Fibroblast of lung (primary cell): Measurements from ENCODE around the gene CARD14. TPM values are rescaled to one million over a fixed set of nuclear protein-coding genes. Genes with fewer than 3 reads are reported as not detected.

ENCODE experiments used
- DNase-seq, 2 donors: peaks; one replicate each; pipeline versions ENCODE4 v3.0.0 to v3.0.0-alpha.2; 2010; ENCODE audit warnings: low read depth in 2 of 2
- H2AFZ ChIP-seq: 2 replicates; pipeline ENCODE4 v1.5.1; 2012; ENCODE audit warnings: low read length, control low read depth, inconsistent platforms
- H3K27ac ChIP-seq: 2 replicates; pipeline ENCODE4 v1.5.1; 2011; ENCODE audit warnings: low read length, control low read depth; ENCODE audit not compliant: insufficient read depth
- H3K27me3 ChIP-seq: 2 replicates; pipeline ENCODE4 v1.5.1; 2011; ENCODE audit warnings: mild to moderate bottlenecking, low read length; ENCODE audit not compliant: control insufficient read depth, insufficient read depth
- H3K36me3 ChIP-seq: 2 replicates; pipeline ENCODE4 v1.5.1; 2011; ENCODE audit warnings: low read length; ENCODE audit not compliant: control insufficient read depth, insufficient read depth
- H3K4me1 ChIP-seq: 2 replicates; pipeline ENCODE4 v1.5.1; 2011; ENCODE audit warnings: low read length; ENCODE audit not compliant: control insufficient read depth, insufficient read depth; ENCODE audit errors: extremely low read depth
- H3K4me2 ChIP-seq: 2 replicates; pipeline ENCODE4 v1.5.1; 2011; ENCODE audit warnings: low read length, control low read depth; ENCODE audit not compliant: insufficient read depth; ENCODE audit errors: extremely low read depth
- H3K4me3 ChIP-seq, 4 experiments: fragments of 200-600 bp in 1 of 4; sonication (generic) in 1 of 4; replicated peaks in 1 of 4; 2 replicates each; pipeline ENCODE4 v1.5.1; 2011 to 2016; ENCODE audit warnings: low read length in 4 of 4, low read depth in 3 of 4, mild to moderate bottlenecking in 3 of 4, control low read depth in 2 of 4, inconsistent platforms in 1 of 4, mixed read lengths in 1 of 4; ENCODE audit not compliant: insufficient read depth in 1 of 4; ENCODE audit errors: control extremely low read depth in 1 of 4
- H3K79me2 ChIP-seq: 2 replicates; pipeline ENCODE4 v1.5.1; 2012; ENCODE audit warnings: mild to moderate bottlenecking, low read length, inconsistent platforms; ENCODE audit not compliant: control insufficient read depth, insufficient read depth
- H3K9ac ChIP-seq: 2 replicates; pipeline ENCODE4 v1.5.1; 2011; ENCODE audit warnings: mild to moderate bottlenecking, low read length, control low read depth; ENCODE audit not compliant: insufficient read depth
- H3K9me3 ChIP-seq: 2 replicates; pipeline ENCODE4 v1.5.1; 2012; ENCODE audit warnings: low read depth, low read length; ENCODE audit not compliant: control insufficient read depth, insufficient read depth
- H4K20me1 ChIP-seq: 2 replicates; pipeline ENCODE4 v1.5.1; 2011; ENCODE audit warnings: low read length; ENCODE audit not compliant: control insufficient read depth, insufficient read depth; ENCODE audit errors: extremely low read depth
- EZH2 ChIP-seq: IDR thresholded peaks from 2 replicates; pipeline ENCODE4 v1.5.1; 2012; ENCODE audit warnings: low read length, control low read depth, mild to moderate bottlenecking; ENCODE audit errors: missing control alignments
- polyA plus RNA-seq, 2 donors: library from polyadenylated mRNA; depleted of rRNA in 1 of 2; stranded (reverse) in 1 of 2; unstranded in 1 of 2; fragments of >200 nt; gene quantifications; 2 replicates each; pipeline ENCODE4 v1.2.1, GENCODE V29; 2011 to 2012; ENCODE audit warnings: missing spikeins in 1 of 2
- total RNA-seq: library from RNA; depleted of rRNA; stranded (reverse); fragments of >200 nt; gene quantifications from 2 replicates; pipeline ENCODE4 v1.2.1, GENCODE V29; 2014
- TF ChIP-seq, protein P1 (sequence below), 2 donors: IDR thresholded peaks in 1 of 2; conservative IDR thresholded peaks in 1 of 2; 1 replicate in 1 of 2; 2 replicates in 1 of 2; pipeline ENCODE4 v1.5.1; 2011 to 2012; ENCODE audit warnings: low read length in 2 of 2, control low read depth in 1 of 2, inconsistent platforms in 1 of 2, low read depth in 1 of 2, mild to moderate bottlenecking in 1 of 2

Gene CARD14
- total and polyA plus RNA-seq, 2 donors (not counting 1 experiment from before 2014, with no cell fraction given): 0.17 TPM; not detected in 1

DNA sequence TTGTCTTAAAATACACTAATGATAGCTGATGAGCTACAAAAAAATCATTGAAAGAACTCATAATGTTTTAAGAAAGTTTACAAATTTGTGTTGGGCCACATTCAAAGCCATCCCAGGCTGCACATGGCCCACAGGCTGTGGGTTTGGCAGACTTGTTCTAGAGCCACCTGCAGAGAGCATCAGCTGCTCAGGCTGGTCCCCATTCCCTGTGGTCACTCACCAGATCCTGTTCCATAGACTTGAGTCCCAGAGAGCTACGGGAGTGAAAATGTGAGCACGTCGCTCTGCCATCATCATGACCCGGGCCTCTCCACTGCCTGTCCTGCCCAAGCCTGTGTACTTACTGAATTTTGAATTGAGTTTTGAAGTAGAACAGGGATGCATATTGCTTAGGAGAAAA, 57.3 kb downstream of the CARD14 start:
- Histone ChIP-seq H3K4me3 (no peak overlapping the region), H3K27me3 (no peaks in the 10 kb centered on the region), H3K27ac (no peak overlapping the region), H3K9ac (no peak overlapping the region), H3K36me3 (peaks cover 4% of the 10 kb centered on the region), H2AFZ (no peak overlapping the region), H3K4me1 (no peaks in the 10 kb centered on the region), H3K4me2 (no peak overlapping the region), H3K9me3 (no peaks in the 10 kb centered on the region), H3K79me2 (no peaks in the 10 kb centered on the region), H4K20me1 (no peaks in the 10 kb centered on the region)
- no peak for DNase-seq
- no peak for TF ChIP-seq EZH2
- TF ChIP-seq, protein P1, sequence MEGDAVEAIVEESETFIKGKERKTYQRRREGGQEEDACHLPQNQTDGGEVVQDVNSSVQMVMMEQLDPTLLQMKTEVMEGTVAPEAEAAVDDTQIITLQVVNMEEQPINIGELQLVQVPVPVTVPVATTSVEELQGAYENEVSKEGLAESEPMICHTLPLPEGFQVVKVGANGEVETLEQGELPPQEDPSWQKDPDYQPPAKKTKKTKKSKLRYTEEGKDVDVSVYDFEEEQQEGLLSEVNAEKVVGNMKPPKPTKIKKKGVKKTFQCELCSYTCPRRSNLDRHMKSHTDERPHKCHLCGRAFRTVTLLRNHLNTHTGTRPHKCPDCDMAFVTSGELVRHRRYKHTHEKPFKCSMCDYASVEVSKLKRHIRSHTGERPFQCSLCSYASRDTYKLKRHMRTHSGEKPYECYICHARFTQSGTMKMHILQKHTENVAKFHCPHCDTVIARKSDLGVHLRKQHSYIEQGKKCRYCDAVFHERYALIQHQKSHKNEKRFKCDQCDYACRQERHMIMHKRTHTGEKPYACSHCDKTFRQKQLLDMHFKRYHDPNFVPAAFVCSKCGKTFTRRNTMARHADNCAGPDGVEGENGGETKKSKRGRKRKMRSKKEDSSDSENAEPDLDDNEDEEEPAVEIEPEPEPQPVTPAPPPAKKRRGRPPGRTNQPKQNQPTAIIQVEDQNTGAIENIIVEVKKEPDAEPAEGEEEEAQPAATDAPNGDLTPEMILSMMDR (conservative IDR thresholded peaks at IDR 0.05 in 1 of 2, IDR thresholded peaks at IDR 0.05 in 1 of 2; ENCODE audit: low read depth in 1 of 2, low read length in 2 of 2): no peak

DNA sequence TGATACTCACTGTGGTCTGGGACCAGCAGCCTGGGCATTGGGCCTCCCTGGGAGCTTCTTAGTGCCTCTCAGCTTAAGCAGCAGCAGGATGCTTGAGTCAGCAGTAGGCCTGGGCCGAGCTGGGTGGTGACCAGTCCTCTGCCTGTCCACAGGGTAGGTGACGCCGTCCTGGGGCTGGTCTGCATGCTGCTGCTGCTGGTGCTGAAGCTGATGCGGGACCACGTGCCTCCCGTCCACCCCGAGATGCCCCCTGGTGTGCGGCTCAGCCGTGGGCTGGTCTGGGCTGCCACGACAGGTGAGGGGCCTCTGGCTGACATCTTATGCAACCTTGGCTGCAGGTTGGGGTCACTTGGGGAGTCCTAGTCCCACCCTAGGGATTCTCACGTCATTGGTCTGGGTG, 57.8 kb downstream of the CARD14 start:
- H3K9ac ChIP-seq: no peak overlapping the region
- no peak overlapping the region for H3K4me3 ChIP-seq
- H3K27me3 ChIP-seq: no peaks in the 10 kb centered on the region
- peaks cover 4% of the 10 kb centered on the region for H3K36me3 ChIP-seq
- TF ChIP-seq, protein P1 (conservative IDR thresholded peaks at IDR 0.05 in 1 of 2, IDR thresholded peaks at IDR 0.05 in 1 of 2; ENCODE audit: low read depth in 1 of 2, low read length in 2 of 2): no peak
- no peak for TF ChIP-seq EZH2
- H2AFZ ChIP-seq: no peak overlapping the region
- no peaks in the 10 kb centered on the region for H4K20me1 ChIP-seq
- no peaks in the 10 kb centered on the region for H3K4me1 ChIP-seq
- no peak for DNase-seq
- no peaks in the 10 kb centered on the region for H3K79me2 ChIP-seq
- H3K4me2 ChIP-seq: no peak overlapping the region
- H3K27ac ChIP-seq: no peak overlapping the region
- no peaks in the 10 kb centered on the region for H3K9me3 ChIP-seq

DNA sequence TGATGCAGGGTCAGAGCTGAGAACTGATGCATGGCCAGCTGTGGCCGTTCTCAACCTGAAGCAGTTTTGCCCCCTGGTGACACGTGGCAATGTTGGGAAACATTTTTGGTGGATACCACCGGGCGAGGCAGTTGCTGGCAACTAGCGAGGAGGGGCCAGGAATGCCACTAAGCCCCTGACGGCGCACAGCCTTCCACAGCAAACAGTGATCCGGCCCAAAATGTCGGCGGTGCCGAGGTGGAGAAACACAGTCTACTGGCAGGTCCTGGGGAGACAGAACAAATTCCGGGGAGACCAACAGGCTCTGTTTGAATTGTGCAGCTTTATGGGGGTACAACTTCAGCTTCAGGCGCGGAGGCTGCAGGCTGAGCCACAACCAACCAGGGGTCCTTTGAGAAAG, 58.6 kb downstream of the CARD14 start:
- Histone ChIP-seq H3K4me1 (no peaks in the 10 kb centered on the region), H3K4me2 (no peak overlapping the region), H3K4me3 (no peak overlapping the region), H3K36me3 (peaks cover 4% of the 10 kb centered on the region), H3K27ac (no peak overlapping the region), H3K9ac (no peak overlapping the region), H2AFZ (no peak overlapping the region), H3K27me3 (no peaks in the 10 kb centered on the region), H3K79me2 (no peaks in the 10 kb centered on the region), H4K20me1 (no peaks in the 10 kb centered on the region), H3K9me3 (no peaks in the 10 kb centered on the region)
- TF ChIP-seq, protein P1 (conservative IDR thresholded peaks at IDR 0.05 in 1 of 2, IDR thresholded peaks at IDR 0.05 in 1 of 2; ENCODE audit: low read depth in 1 of 2, low read length in 2 of 2): no peak
- no peak for TF ChIP-seq EZH2
- no peak for DNase-seq
